DMS153 treated with DMSO at 0.1 percent for 48 hours (cell line): ENCODE results near the gene LEKR1.
"Not testable (repeated sequence)": the region's sequence is repeated elsewhere in the genome, so short reads cannot be mapped to it uniquely, and the experiment has no call there.

Source experiments
- DNase-seq: peaks from one replicate; lab custom pipeline; 2025; ENCODE audit not compliant: unreplicated experiment; lab: John Stamatoyannopoulos, UW

LEKR1 gene

GRCh38 chr3:156826144-156826895 is at the start of gene LEKR1:
LEKR1 (plus strand) TSS chr3:156826353; CDS start chr3:156829330, 2,977 bp downstream.
- DNase-seq, result peak; percentile 61

GRCh38 chr3:156776871-156777270 is 49.3 kb upstream of the LEKR1 start:
- DNase-seq, result no peak

- no peak for DNase-seq
These were observed 44.6 kb upstream of the LEKR1 start for GRCh38 chr3:156781310-156782230.

- DNase-seq, result no peak
These were observed 43.8 kb upstream of the LEKR1 start for GRCh38 chr3:156782319-156782718.

GRCh38 chr3:156782921-156783320 is 43.2 kb upstream of the LEKR1 start:
- no peak for DNase-seq

GRCh38 chr3:156787001-156787400 is 39.2 kb upstream of the LEKR1 start:
- no peak for DNase-seq

- no peak for DNase-seq
These were observed 38.1 kb upstream of the LEKR1 start for GRCh38 chr3:156787926-156788663.

- DNase-seq, result no peak
These were observed 37.3 kb upstream of the LEKR1 start for GRCh38 chr3:156788846-156789245.

- DNase-seq, result no peak
These were observed 36.0 kb upstream of the LEKR1 start for GRCh38 chr3:156790156-156790555.

GRCh38 chr3:156792114-156792513 is 34.0 kb upstream of the LEKR1 start:
- DNase-seq, result no peak

GRCh38 chr3:156792536-156792935 is 33.6 kb upstream of the LEKR1 start:
- DNase-seq, result no peak

- no peak for DNase-seq
These were observed 33.2 kb upstream of the LEKR1 start for GRCh38 chr3:156792945-156793344.

GRCh38 chr3:156793400-156793799 is 32.8 kb upstream of the LEKR1 start:
- no peak for DNase-seq

- no peak for DNase-seq
These were observed 32.3 kb upstream of the LEKR1 start for GRCh38 chr3:156793851-156794250.

GRCh38 chr3:156795890-156796481 is 30.2 kb upstream of the LEKR1 start:
- DNase-seq, result no peak

- DNase-seq, result no peak
These were observed 28.8 kb upstream of the LEKR1 start for GRCh38 chr3:156797368-156797767.

GRCh38 chr3:156800287-156800686 is 25.9 kb upstream of the LEKR1 start:
- DNase-seq, result not testable (repeated sequence)

GRCh38 chr3:156801746-156802145 is 24.4 kb upstream of the LEKR1 start:
- no peak for DNase-seq

GRCh38 chr3:156802821-156803606 is 23.1 kb upstream of the LEKR1 start:
- no peak for DNase-seq
